Ascending aorta (tissue), 2 donors: ENCODE measurements around the gene TXNRD3. TPM values are rescaled to one million over a fixed set of nuclear protein-coding genes. Genes with fewer than 3 reads are reported as not detected.
"Not testable (repeated sequence)": the region's sequence is repeated elsewhere in the genome, so short reads cannot be mapped to it uniquely, and the experiment has no call there.

Experiments
- DNase-seq, 2 donors: peaks; one replicate each; pipeline ENCODE4 v3.0.0-alpha.2; 2019; ENCODE audit warnings: low spot score in 2 of 2
- H3K27ac ChIP-seq, 2 donors: fragments of 200-600 bp; sonication (generic); one replicate each; pipeline ENCODE4 v1.5.1; 2016 to 2017; ENCODE audit warnings: mild to moderate bottlenecking in 1 of 2
- H3K27me3 ChIP-seq: fragments of 200-600 bp; sonication (generic); one replicate; pipeline ENCODE4 v1.5.1; 2017
- H3K36me3 ChIP-seq, 2 donors: fragments of 200-600 bp; sonication (generic); one replicate each; pipeline ENCODE4 v1.5.1; 2016
- H3K4me1 ChIP-seq, 2 donors: fragments of 200-600 bp; sonication (generic); one replicate each; pipeline ENCODE4 v1.5.1; 2016 to 2017; ENCODE audit warnings: mild to moderate bottlenecking in 1 of 2
- H3K4me3 ChIP-seq, 2 donors: fragments of 200-600 bp; sonication (generic); one replicate each; pipeline ENCODE4 v1.5.1; 2016 to 2017; ENCODE audit warnings: mild to moderate bottlenecking in 1 of 2
- H3K9me3 ChIP-seq, 2 donors: fragments of 200-600 bp; sonication (generic); one replicate each; pipeline ENCODE4 v1.5.1; 2016
- CTCF ChIP-seq, 3 experiments: fragments of 200-600 bp in 2 of 3; fragments of 450-650 bp in 1 of 3; sonication (generic) in 2 of 3; IDR thresholded peaks; one replicate each; pipeline ENCODE4 v1.5.1; 2016 to 2019; ENCODE audit warnings: antibody characterized with exemption in 3 of 3, mild to moderate bottlenecking in 1 of 3, moderate library complexity in 1 of 3
- intact Hi-C: fragments of 100-400 bp; cut with DNase I; formaldehyde crosslinking; loops from one replicate; pipeline ENCODE4 v1.15.1; 2023
- total RNA-seq: library from RNA; depleted of rRNA; stranded (reverse); fragments of >200 nt; gene quantifications from one replicate; pipeline ENCODE4 v1.1.0, GENCODE V29; 2016

Gene TXNRD3
- total RNA-seq, 1 donor from 2014 or later, result 18.9 TPM

- no peak overlapping the region for H3K4me3 ChIP-seq
- intact Hi-C loops, result no loop called here
- TF ChIP-seq CTCF (IDR thresholded peaks at IDR 0.05), result no peak
- no peaks in the 10 kb centered on the region for H3K27me3 ChIP-seq
- H3K4me1 ChIP-seq, result no peaks in the 10 kb centered on the region
- no peaks in the 10 kb centered on the region for H3K9me3 ChIP-seq
- H3K27ac ChIP-seq, result no peak overlapping the region
- peaks cover 5 to 29% of the 10 kb centered on the region in 2 donors for H3K36me3 ChIP-seq
- DNase-seq, result no peak
These were observed 24.9 kb downstream of the TXNRD3 start for GRCh38 chr3:126630020-126630419.

- H3K9me3 ChIP-seq, H3K27me3 ChIP-seq, DNase-seq, intact Hi-C loops, H3K27ac ChIP-seq, H3K4me1 ChIP-seq, H3K4me3 ChIP-seq: not testable (repeated sequence)
- H3K36me3 ChIP-seq, result peaks cover 5 to 31% of the 10 kb centered on the region in 2 donors
These were observed 29.2 kb downstream of the TXNRD3 start for GRCh38 chr3:126625735-126626134.

GRCh38 chr3:126622694-126623093 is 32.2 kb downstream of the TXNRD3 start:
- peaks cover 0 to 12% of the 10 kb centered on the region in 2 donors for H3K36me3 ChIP-seq
- intact Hi-C loops, result no loop called here
- DNase-seq, result no peak
- no peak overlapping the region for H3K27ac ChIP-seq
- H3K4me1 ChIP-seq, result no peaks in the 10 kb centered on the region
- no peak overlapping the region for H3K4me3 ChIP-seq
- no peaks in the 10 kb centered on the region for H3K9me3 ChIP-seq
- H3K27me3 ChIP-seq, result no peaks in the 10 kb centered on the region
- TF ChIP-seq CTCF (IDR thresholded peaks at IDR 0.05), result no peak

- intact Hi-C loops, result no loop called here
- Histone ChIP-seq H3K27ac (no peak overlapping the region), H3K36me3 (peaks cover 0 to 6% of the 10 kb centered on the region in 2 donors), H3K9me3 (no peaks in the 10 kb centered on the region), H3K4me3 (no peak overlapping the region), H3K4me1 (no peaks in the 10 kb centered on the region), H3K27me3 (no peaks in the 10 kb centered on the region)
- no peak for DNase-seq
- TF ChIP-seq CTCF (IDR thresholded peaks at IDR 0.05), result no peak
These were observed 33.1 kb downstream of the TXNRD3 start for GRCh38 chr3:126621627-126622345.

- peaks cover 0 to 12% of the 10 kb centered on the region in 2 donors for H3K36me3 ChIP-seq
- intact Hi-C loops, result no loop called here
- H3K9me3 ChIP-seq, result no peaks in the 10 kb centered on the region
- H3K4me1 ChIP-seq, result no peaks in the 10 kb centered on the region
- no peaks in the 10 kb centered on the region for H3K27me3 ChIP-seq
- H3K4me3 ChIP-seq, result no peak overlapping the region
- no peak for TF ChIP-seq CTCF (IDR thresholded peaks at IDR 0.05)
- no peak overlapping the region for H3K27ac ChIP-seq
- DNase-seq, result no peak
These were observed 33.8 kb downstream of the TXNRD3 start for GRCh38 chr3:126621171-126621570.

GRCh38 chr3:126620738-126621137 is 34.2 kb downstream of the TXNRD3 start:
- Histone ChIP-seq H3K36me3 (peaks cover 0 to 16% of the 10 kb centered on the region in 2 donors), H3K4me3 (no peak overlapping the region), H3K27ac (no peak overlapping the region), H3K27me3 (no peaks in the 10 kb centered on the region), H3K4me1 (no peaks in the 10 kb centered on the region), H3K9me3 (no peaks in the 10 kb centered on the region)
- no peak for DNase-seq
- no peak for TF ChIP-seq CTCF (IDR thresholded peaks at IDR 0.05)
- intact Hi-C loops, result no loop called here
